HepG2 (cell line): ENCODE measurements around the gene EPS8L1. TPM values are rescaled to one million over a fixed set of nuclear protein-coding genes. Genes with fewer than 3 reads are reported as not detected.
A peak's percentile ranks its signal among the peaks of the same experiment; 100 is the strongest.

Source experiments
- ATAC-seq: fragments of 200-7000 bp; cut with Tn5 transposase; 3 replicates; pipeline ENCODE4 v1.9.1; 2020; ENCODE audit warnings: mild to moderate bottlenecking, moderate library complexity
- BruUV-seq: library from RNA; stranded (reverse); fragments of 400-500 nt; replicated peaks from 2 replicates; lab custom pipeline; 2021; lab: Mats Ljungman, UMichigan
- CTCF ChIA-PET: fragments of 300-600 bp; formaldehyde crosslinking; extraction: SDS; loops from one replicate; lab custom pipeline; 2021; ENCODE audit warnings: low total read pairs, inconsistent platforms, low intra/inter-chr PET ratio; lab: Yijun Ruan, JAX
- POLR2A ChIA-PET: fragments of 350-600 bp; sonication (Branson Sonifier 250); formaldehyde crosslinking; loops from one replicate; lab custom pipeline; 2020; ENCODE audit warnings: antibody characterized with exemption, inconsistent platforms; lab: Yijun Ruan, JAX
- DNase-seq: peaks from one replicate; pipeline ENCODE4 v3.0.0-alpha.2; 2015; ENCODE audit warnings: low spot score
- FAIRE-seq: peaks from 3 replicates; lab custom pipeline; 2011; peaks lifted over from hg19 to GRCh38; lab: Jason Lieb, UNC
- H2AFZ ChIP-seq: one replicate; pipeline ENCODE4 v1.6.1; 2011; ENCODE audit warnings: low read length, inconsistent platforms
- H3K27ac ChIP-seq: fragments of 300-600 bp; 3 replicates; pipeline ENCODE4 v1.8.0; 2011; ENCODE audit warnings: mixed run types, mild to moderate bottlenecking, mixed read lengths, low read length, inconsistent platforms; ENCODE audit not compliant: insufficient read depth; ENCODE audit errors: extremely low read length
- H3K27me3 ChIP-seq, 2 experiments: fragments of 200-600 bp in 1 of 2; 2 replicates in 1 of 2; 3 replicates in 1 of 2; pipeline versions ENCODE4 v1.6.0 to v1.8.0; 2011; ENCODE audit warnings: low read length in 2 of 2, mild to moderate bottlenecking in 2 of 2, moderate library complexity in 2 of 2, inconsistent platforms in 1 of 2; ENCODE audit not compliant: insufficient read depth in 2 of 2, control insufficient read depth in 1 of 2
- H3K36me3 ChIP-seq, 2 experiments: fragments of 200-600 bp in 1 of 2; replicated peaks in 1 of 2; 2 replicates in 1 of 2; 3 replicates in 1 of 2; pipeline versions ENCODE4 v1.5.1 to v1.8.0; 2011; ENCODE audit warnings: low read length in 2 of 2, inconsistent platforms in 1 of 2; ENCODE audit not compliant: insufficient read depth in 2 of 2, control insufficient read depth in 1 of 2
- H3K4me1 ChIP-seq: 2 replicates; pipeline ENCODE4 v1.5.1; 2012; ENCODE audit warnings: low read length, inconsistent platforms; ENCODE audit not compliant: insufficient read depth
- H3K4me2 ChIP-seq: 2 replicates; pipeline ENCODE4 v1.6.0; 2011; ENCODE audit warnings: low read depth, low read length, inconsistent platforms
- H3K4me3 ChIP-seq, 3 experiments: fragments of 200-600 bp in 1 of 3; sonication (generic), shearing (Covaris generic) in 1 of 3; replicated peaks in 1 of 3; 2 replicates each; pipeline ENCODE4 v1.5.1; 2011 to 2016; ENCODE audit warnings: low read length in 3 of 3, inconsistent platforms in 2 of 3, low read depth in 2 of 3, mild to moderate bottlenecking in 2 of 3, control low read depth in 1 of 3, mixed read lengths in 1 of 3; ENCODE audit not compliant: insufficient read depth in 1 of 3
- H3K79me2 ChIP-seq: one replicate; pipeline ENCODE4 v1.6.1; 2011; ENCODE audit warnings: low read length, inconsistent platforms; ENCODE audit not compliant: insufficient read depth
- H3K9ac ChIP-seq: 2 replicates; pipeline ENCODE4 v1.6.0; 2011; ENCODE audit warnings: mild to moderate bottlenecking, low read depth, low read length, inconsistent platforms; ENCODE audit not compliant: insufficient read depth
- H3K9me3 ChIP-seq: 2 replicates; pipeline ENCODE4 v1.5.1; 2012; ENCODE audit warnings: mild to moderate bottlenecking, low read length
- H4K20me1 ChIP-seq: 2 replicates; pipeline ENCODE4 v1.6.0; 2011; ENCODE audit warnings: inconsistent platforms, mild to moderate bottlenecking, low read length, moderate library complexity; ENCODE audit not compliant: insufficient read depth
- AGO2 ChIP-seq: fragments of 200-400 bp; formaldehyde crosslinking; optimal IDR thresholded peaks from 2 replicates; pipeline ENCODE3; 2017; ENCODE audit warnings: mild to moderate bottlenecking, low read depth, low read length, moderate library complexity
- ARNT ChIP-seq: fragments of 450-650 bp; IDR thresholded peaks from 2 replicates; pipeline ENCODE4 v1.6.1; 2017
- BRD4 ChIP-seq: sonication (generic); formaldehyde crosslinking; IDR thresholded peaks from 2 replicates; pipeline ENCODE4 v1.4.0; 2020; ENCODE audit warnings: missing genetic modification reagents
- JDP2 ChIP-seq: sonication (generic); formaldehyde crosslinking; IDR thresholded peaks from 2 replicates; pipeline ENCODE4 v1.8.1; 2022; ENCODE audit warnings: missing genetic modification reagents, borderline replicate concordance
- KAT8 ChIP-seq: IDR thresholded peaks from 2 replicates; pipeline ENCODE4 v1.6.1; 2016; ENCODE audit warnings: missing genetic modification reagents, missing compliant biosample characterization
- MBD4 ChIP-seq: IDR thresholded peaks from 2 replicates; pipeline ENCODE4 v1.6.1; 2012; ENCODE audit warnings: low read length, inconsistent platforms, borderline replicate concordance
- NR3C1 ChIP-seq: sonication (generic); formaldehyde crosslinking; IDR thresholded peaks from 2 replicates; pipeline ENCODE4 v1.4.0; 2020; ENCODE audit warnings: missing genetic modification reagents
- POLR2G ChIP-seq: fragments of 200-400 bp; formaldehyde crosslinking; IDR thresholded peaks from 2 replicates; pipeline ENCODE4 v1.6.1; 2018; ENCODE audit warnings: mild to moderate bottlenecking, low read depth, low read length, moderate library complexity
- SATB2 ChIP-seq: sonication (generic); formaldehyde crosslinking; IDR thresholded peaks from 2 replicates; pipeline ENCODE4 v1.5.0; 2020; ENCODE audit warnings: missing genetic modification reagents
- ZGPAT ChIP-seq: IDR thresholded peaks from 2 replicates; pipeline ENCODE4 v1.6.1; 2016; ENCODE audit warnings: mild to moderate bottlenecking
- ZNF205 ChIP-seq: IDR thresholded peaks from 2 replicates; pipeline ENCODE4 v1.6.1; 2018; ENCODE audit warnings: missing biosample characterization, missing genetic modification reagents
- ZNF234 ChIP-seq: sonication (generic); formaldehyde crosslinking; conservative IDR thresholded peaks from 2 replicates; pipeline ENCODE4 v1.5.1; 2020; ENCODE audit warnings: mild to moderate bottlenecking, missing genetic modification reagents
- ZNF24 ChIP-seq: fragments of 450-650 bp; IDR thresholded peaks from 2 replicates; pipeline ENCODE4 v1.6.1; 2017; ENCODE audit warnings: antibody characterized with exemption, mild to moderate bottlenecking
- ZNF572 ChIP-seq: sonication (generic); formaldehyde crosslinking; IDR thresholded peaks from 2 replicates; pipeline ENCODE4 v1.5.1; 2020; ENCODE audit warnings: mild to moderate bottlenecking, missing genetic modification reagents
- ZNF670 ChIP-seq: sonication (generic); formaldehyde crosslinking; IDR thresholded peaks from 2 replicates; pipeline ENCODE4 v1.8.0; 2022; ENCODE audit warnings: mild to moderate bottlenecking, missing genetic modification reagents, borderline replicate concordance
- ZSCAN20 ChIP-seq: sonication (generic); formaldehyde crosslinking; IDR thresholded peaks from 2 replicates; pipeline ENCODE4 v1.4.0; 2020; ENCODE audit warnings: missing genetic modification reagents, mild to moderate bottlenecking, borderline replicate concordance
- ZSCAN5A ChIP-seq: sonication (generic); formaldehyde crosslinking; IDR thresholded peaks from 2 replicates; pipeline ENCODE4 v1.8.0; 2022; ENCODE audit warnings: mild to moderate bottlenecking, missing genetic modification reagents, borderline replicate concordance
- WGBS: methylation state at CpG from one replicate; pipeline ENCODE4 v1.1.6; 2017; ENCODE audit warnings: low lambda C conversion rate; 5-methylcytosine and 5-hydroxymethylcytosine counted together
- in situ Hi-C: cut with HindIII; loops from 2 replicates; pipeline ENCODE4 v1.10.0; 2017; ENCODE audit warnings: low pct_unique_long_range_greater_than_20kb; ENCODE audit not compliant: extremely low pct_ligation_motif_present
- intact Hi-C: fragments of 100-400 bp; cut with micrococcal nuclease; formaldehyde crosslinking; loops from one replicate; pipeline ENCODE4 v1.10.0; 2022; ENCODE audit not compliant: unreplicated experiment
- polyA plus RNA-seq, 8 experiments: library from polyadenylated mRNA; depleted of rRNA in 3 of 8; stranded (reverse) in 7 of 8; unstranded in 1 of 8; fragments of >200 nt; fragmentation: Illumina TruSeq in 4 of 8; extraction: Trizol in 4 of 8; gene quantifications; 2 replicates each; pipeline versions ENCODE4 v1.2.1 to v1.2.3, GENCODE V29; 2011 to 2016; ENCODE audit warnings: low read depth in 4 of 8, missing spikeins in 1 of 8, mixed read lengths in 1 of 8; ENCODE audit not compliant: insufficient read depth in 1 of 8
- total RNA-seq, 5 experiments: library from RNA; depleted of rRNA; stranded (reverse); fragments of >200 nt; fragmentation: Illumina TruSeq; extraction: Trizol; gene quantifications; 2 replicates each; pipeline ENCODE4 v1.2.3, GENCODE V29; 2016; ENCODE audit warnings: low read depth in 1 of 5

Gene EPS8L1
- total and polyA plus RNA-seq, 2 of the 13 experiments (the other 11 are each of a cell fraction or from before 2014, with no cell fraction given) = 3.0 to 6.3 TPM

DNA sequence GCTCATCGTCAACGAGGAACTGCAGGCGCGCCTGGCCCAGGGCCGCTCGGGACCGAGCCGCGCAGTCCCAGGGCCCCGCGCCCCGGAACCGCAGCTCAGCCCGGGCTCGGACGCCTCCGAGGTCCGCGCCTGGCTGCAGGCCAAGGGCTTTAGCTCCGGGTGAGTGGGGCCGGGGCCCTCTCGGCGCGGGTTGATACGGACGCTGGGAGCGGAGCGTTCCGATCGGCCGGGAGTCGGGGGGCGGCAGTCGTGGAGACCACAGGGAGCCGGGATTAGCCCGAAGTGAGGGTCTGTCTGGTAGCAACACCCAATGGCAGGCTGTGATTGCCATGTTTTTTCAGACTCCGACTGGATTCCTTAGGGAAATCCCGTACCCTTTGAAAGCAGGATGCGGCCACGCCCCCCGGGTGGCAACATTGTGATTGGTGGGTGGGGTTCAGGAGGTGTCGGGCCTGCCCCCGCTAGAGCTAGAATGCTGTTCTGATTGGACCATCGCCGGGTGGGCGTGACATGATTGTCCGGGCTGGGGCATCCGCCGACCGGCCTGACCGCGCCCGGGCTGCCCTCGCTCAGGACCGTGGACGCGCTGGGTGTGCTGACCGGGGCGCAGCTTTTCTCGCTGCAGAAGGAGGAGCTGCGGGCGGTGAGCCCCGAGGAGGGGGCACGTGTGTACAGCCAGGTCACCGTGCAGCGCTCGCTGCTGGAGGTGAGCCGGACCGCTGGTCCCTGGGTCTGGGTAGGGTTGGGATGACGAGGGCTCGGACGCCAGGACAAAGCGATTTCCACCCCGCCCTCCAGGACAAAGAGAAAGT, 11.3 kb downstream of the EPS8L1 start:
- Histone ChIP-seq H3K9me3 (no peaks in the 10 kb centered on the region), H3K27me3 (no peaks in the 10 kb centered on the region), H4K20me1 (peaks cover 6% of the 10 kb centered on the region; the same call in 1 of the 2 replicates), H3K27ac (no peak overlapping the region), H3K4me1 (peaks cover 5% of the 10 kb centered on the region; the same call in 1 of the 2 replicates), H3K79me2 (no peaks in the 10 kb centered on the region), H3K4me2 (no peak overlapping the region), H3K4me3 (no peak overlapping the region)
- CTCF ChIA-PET = no interaction called here
- FAIRE-seq = no peak
- in situ Hi-C loops = loop anchor here (5.0 kb wide), 1 partner anchor 35 kb away; no protein-coding TSS in a partner anchor
- POLR2A ChIA-PET = no interaction called here
- 93% methylated on average over 40 of the region's 74 CpGs for WGBS
- TF ChIP-seq POLR2G (0 out of 2 replicates have a peak, but pooled peaks have one; percentile 31), AGO2 (peak; percentile 76), BRD4 (no peak)
- TF ChIP-seq, all 625 proteins: peak for 2
- peaks cover 0 to under 1% of the 10 kb centered on the region in 2 experiments; a peak in 1 of 5 replicates for H3K36me3 ChIP-seq
- ATAC-seq = no peak
- H2AFZ ChIP-seq = no peak overlapping the region
- no TSS peak for BruUV-seq
- intact Hi-C loops = no loop called here
- DNase-seq = no peak
- no peak overlapping the region for H3K9ac ChIP-seq

DNA sequence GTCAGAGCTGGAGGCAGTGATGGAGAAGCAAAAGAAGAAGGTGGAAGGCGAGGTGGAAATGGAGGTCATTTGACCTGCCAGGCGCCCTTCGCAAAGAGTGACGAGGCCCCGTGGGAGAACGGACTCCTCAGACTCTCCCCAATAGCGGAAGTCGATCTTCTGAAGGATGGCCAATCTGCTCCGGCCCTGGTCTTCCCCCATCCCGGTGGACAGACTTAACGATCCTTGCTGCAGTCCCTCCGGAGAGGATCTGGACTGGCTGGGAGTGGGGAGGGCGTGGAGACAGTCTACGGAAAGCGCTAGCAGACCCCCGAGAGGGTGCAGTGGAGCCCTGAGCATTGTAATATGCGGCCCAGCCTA, 11.9 kb downstream of the EPS8L1 start:
- in situ Hi-C loops = loop anchor here (5.0 kb wide), 1 partner anchor 35 kb away; no protein-coding TSS in a partner anchor
- H2AFZ ChIP-seq = no peak overlapping the region
- POLR2A ChIA-PET = no interaction called here
- TF ChIP-seq ARNT (no peak), ZNF234 (CRISPR knock-in tag) (no peak), NR3C1 (no peak), SATB2 (CRISPR knock-in tag) (no peak), ZNF572 (CRISPR knock-in tag) (no peak), ZNF24 (no peak), ZGPAT (no peak), JDP2 (CRISPR knock-in tag) (no peak), ZNF205 (no peak), ZSCAN5A (CRISPR knock-in tag) (no peak), KAT8 (CRISPR knock-in tag) (no peak), MBD4 (no peak), ZSCAN20 (CRISPR knock-in tag) (no peak), ZNF670 (CRISPR knock-in tag) (no peak)

More for the DNA sequence above, 11.9 kb downstream of the EPS8L1 start:
- H3K4me2 ChIP-seq = no peak overlapping the region
- H3K27ac ChIP-seq = no peak overlapping the region
- H3K9ac ChIP-seq = no peak overlapping the region
- no peaks in the 10 kb centered on the region for H3K27me3 ChIP-seq
- DNase-seq = no peak
- no peak for FAIRE-seq
- CTCF ChIA-PET = no interaction called here
- no peak for ATAC-seq
- peaks cover 6% of the 10 kb centered on the region; the same call in 1 of the 2 replicates for H4K20me1 ChIP-seq
- WGBS = 92% methylated on average over 17 of the region's 17 CpGs
- no peaks in the 10 kb centered on the region for H3K79me2 ChIP-seq
- H3K4me1 ChIP-seq = peaks cover 5% of the 10 kb centered on the region; the same call in 1 of the 2 replicates
- peaks cover 0 to 1% of the 10 kb centered on the region in 2 experiments; a peak in 1 of 5 replicates for H3K36me3 ChIP-seq
- BruUV-seq = no TSS peak
- H3K4me3 ChIP-seq = no peak overlapping the region
- no peaks in the 10 kb centered on the region for H3K9me3 ChIP-seq
- intact Hi-C loops = no loop called here
